Hepatocyte (in vitro differentiated cells): ENCODE measurements around the gene PARD3B.

Experiments used
- CTCF ChIP-seq: fragments of 200-600 bp; sonication (generic); IDR thresholded peaks from 2 replicates; pipeline ENCODE4 v1.5.1; 2016; ENCODE audit warnings: antibody characterized with exemption, mild to moderate bottlenecking; ENCODE audit not compliant: poor library complexity
- EZH2 ChIP-seq: fragments of 200-600 bp; sonication (generic); IDR thresholded peaks from 2 replicates; pipeline ENCODE4 v1.6.1; 2016; ENCODE audit warnings: antibody characterized with exemption, mild to moderate bottlenecking, borderline replicate concordance
- EZH2phosphoT487 ChIP-seq: fragments of 200-600 bp; sonication (generic); IDR thresholded peaks from one replicate; pipeline ENCODE4 v1.6.1; 2018; ENCODE audit warnings: antibody characterized with exemption, mild to moderate bottlenecking, low read depth, moderate library complexity; ENCODE audit not compliant: unreplicated experiment, severe bottlenecking

- no peak for TF ChIP-seq EZH2
- TF ChIP-seq CTCF = no peak
- TF ChIP-seq EZH2phosphoT487 = no peak
Observed at GRCh38 chr2:205001300-205001966, 456.2 kb downstream of the PARD3B start.
